A172 (cell line): ENCODE data around the gene SYT1. TPM values are rescaled to one million over a fixed set of nuclear protein-coding genes. Genes with fewer than 3 reads are reported as not detected.

ENCODE experiments used
- DNase-seq: peaks from one replicate; pipeline ENCODE4 v3.0.0-alpha.2; 2015; ENCODE audit warnings: low spot score
- total RNA-seq: library from RNA; depleted of rRNA; stranded (reverse); fragments of >200 nt; shearing (Covaris generic); gene quantifications from 2 replicates; pipeline ENCODE4 v1.2.3, GENCODE V29; 2014

SYT1 gene
- total RNA-seq, 1 experiment from 2014 or later: 7.5 TPM

DNA sequence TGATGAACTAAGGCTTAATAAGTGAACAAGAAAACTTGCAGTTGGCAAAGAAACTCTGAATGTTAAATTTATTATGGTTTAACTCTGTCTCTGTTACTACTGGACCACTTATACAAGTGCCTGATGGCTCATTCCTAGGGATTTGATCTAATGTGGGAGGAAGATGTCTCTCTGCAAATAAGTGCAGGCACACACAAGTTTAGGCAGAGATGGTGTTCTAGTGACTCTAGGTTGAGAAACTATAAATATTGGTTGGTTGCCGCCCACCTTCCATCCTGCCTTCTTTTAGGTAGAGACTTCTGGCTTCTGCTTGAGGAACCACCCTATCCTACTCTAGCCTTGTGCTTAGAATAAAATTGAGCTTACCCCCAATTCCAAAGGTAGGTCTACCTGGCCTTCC, 570.0 kb downstream of the SYT1 start:
- DNase-seq: no peak

DNA sequence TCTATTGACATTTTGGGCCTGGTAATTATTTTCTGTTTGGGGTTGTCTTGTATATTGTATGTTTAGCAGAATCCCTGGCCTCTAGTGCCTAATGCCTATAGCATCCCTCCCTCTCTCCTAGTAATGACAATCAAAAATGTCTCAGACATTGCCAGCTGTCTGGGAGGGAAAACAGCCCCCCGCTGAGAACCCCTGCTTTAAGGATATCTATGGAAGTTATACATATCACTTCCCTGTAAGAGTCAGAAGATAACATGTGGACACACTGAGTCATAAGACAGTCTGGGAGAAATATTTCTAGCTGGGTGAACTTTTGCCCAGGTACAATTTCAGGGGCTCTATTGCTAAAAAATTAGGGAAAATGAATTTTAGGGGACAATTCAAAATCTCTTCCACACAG, 571.2 kb downstream of the SYT1 start:
- DNase-seq: no peak

DNA sequence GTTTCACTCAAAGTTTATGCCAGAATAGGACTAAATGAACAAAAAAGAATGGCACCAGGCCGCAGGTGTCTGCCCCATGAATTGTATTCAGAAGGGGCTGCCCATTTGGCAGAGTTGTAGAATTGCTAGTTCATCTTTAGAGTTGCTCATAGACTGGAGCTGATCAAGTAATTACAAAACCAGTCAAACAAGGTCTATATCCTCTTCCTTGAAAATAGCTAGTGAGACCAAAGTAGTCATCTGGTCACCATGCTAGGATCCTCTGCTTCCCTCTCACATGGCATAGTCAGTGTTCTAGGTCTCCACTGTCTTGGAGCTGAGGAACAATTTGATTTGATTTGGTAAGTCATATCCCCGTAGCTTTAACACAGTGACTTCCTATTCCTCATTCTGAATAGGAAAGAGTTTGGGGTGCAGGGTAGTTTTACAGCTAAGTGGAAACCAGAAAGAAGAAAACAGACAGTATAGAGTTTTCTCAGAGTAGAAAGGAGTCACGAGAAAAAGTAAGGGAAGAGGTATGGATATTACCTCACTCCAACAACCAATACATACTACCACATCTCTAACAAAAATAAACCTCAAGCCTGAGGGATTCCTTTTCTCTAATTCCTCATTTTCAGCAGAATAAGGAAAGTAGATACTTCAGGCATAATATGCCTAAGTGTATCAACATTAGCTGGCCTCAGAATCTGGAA, 574.1 kb downstream of the SYT1 start:
- DNase-seq: no peak

DNA sequence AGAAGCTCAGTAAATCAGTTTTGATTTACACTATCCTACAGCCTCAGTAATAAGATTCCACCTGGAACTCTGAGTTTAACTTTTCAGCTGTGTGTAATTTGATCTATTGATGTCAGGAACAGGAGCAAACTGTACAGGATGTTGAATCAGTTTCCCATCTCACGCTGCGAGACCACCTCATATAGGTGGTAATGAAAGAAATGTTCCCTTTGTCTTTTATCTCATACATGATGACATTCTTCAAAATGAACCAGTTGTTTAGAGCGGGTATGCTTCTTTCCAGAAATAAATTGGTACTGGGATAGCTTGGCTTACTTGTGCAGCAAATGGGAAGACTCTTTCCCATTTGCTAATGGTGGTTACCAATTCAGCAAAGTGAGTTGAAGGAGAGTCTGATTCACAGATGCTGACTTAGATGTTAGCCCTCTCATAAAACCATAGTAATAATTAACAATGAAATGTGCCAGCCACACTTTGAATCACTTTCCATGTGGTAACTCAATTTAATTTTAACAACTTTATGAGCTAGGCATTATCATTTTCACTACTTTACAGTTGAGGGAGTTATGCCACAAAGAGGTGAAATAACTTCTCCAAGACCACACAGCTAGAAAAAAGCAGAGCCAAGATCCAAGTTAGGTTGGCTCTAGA, 574.7 kb downstream of the SYT1 start:
- no peak for DNase-seq

DNA sequence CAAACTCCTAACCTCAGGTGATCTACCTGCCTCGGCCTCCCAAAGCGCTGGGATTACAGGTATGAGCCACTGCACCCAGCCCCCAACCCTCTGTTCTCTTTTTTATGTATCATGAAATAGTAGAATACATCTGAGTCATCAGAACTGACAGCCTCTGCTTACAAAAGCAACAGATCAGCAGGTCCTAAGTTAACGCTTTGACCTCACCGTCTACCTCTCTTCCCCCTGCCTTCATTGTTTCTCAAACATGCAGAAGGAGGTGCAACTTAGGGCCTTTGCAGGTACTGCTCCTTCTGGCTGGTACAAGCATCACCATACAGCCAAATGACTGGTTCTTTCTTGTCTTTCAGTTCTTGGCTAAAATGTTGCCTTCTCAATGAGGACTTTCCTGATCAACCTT, 577.0 kb downstream of the SYT1 start:
- DNase-seq: no peak

DNA sequence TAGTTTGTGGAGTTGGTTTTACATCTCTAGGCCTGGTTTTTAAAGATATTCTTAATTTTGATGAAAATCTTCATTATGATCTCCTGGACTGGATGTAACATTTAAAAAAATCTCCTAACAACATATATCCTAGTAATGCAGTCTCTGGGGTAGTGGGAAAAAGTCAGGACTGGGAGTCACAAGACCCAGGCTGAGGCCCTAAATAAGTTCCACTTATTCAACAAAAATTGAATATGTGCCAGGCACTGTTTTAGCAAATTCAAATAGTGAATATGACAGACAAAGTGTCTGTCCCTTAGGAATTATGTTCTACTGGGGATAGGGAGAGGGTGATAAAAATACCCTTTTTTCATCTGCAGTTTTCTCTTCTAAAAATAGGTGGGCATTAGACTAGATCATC, 577.8 kb downstream of the SYT1 start:
- DNase-seq: no peak

DNA sequence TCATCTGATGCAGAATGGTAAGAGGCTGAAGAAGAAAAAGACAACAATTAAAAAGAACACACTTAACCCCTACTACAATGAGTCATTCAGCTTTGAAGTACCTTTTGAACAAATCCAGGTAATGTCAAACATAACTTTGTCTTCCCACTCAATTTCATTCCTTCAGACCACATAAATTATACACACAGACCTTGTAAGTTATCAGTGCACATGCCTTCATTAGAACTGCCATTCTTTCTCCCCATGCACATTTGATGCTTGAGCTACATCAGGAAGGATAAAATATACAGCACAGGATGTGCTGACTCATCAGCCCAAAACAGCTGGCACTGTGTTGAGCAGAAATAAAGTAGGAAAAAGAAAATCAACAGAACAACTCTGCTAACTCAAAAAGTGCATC, 579.5 kb downstream of the SYT1 start:
- peak; percentile 41 for DNase-seq

DNA sequence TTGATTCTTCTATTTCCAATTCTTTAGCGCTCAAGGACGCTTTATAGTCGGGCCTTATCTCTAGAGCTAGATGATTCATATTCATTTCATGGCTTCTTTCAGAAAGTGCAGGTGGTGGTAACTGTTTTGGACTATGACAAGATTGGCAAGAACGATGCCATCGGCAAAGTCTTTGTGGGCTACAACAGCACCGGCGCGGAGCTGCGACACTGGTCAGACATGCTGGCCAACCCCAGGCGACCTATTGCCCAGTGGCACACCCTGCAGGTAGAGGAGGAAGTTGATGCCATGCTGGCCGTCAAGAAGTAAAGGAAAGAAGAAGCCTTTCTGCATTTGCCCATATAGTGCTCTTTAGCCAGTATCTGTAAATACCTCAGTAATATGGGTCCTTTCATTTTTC, 584.2 kb downstream of the SYT1 start:
- DNase-seq: no peak

DNA sequence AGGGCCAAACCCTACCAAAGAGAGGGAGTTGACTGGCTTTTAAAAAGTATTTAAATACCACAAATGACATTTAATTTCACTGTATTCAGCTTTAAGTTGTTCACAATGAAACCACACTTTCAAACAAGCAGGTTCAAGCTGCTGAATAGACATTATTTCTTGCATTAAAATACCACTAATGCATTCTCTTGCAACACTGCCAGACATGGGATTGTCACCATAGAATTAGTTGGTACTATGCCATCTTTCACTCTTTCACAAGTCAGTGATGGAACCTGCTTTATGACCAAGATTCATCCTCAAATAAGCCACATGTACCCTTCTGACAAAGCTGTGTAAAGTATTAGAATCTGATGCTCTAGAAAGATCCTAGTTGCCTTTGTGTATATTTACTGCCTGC, 586.8 kb downstream of the SYT1 start:
- no peak for DNase-seq

DNA sequence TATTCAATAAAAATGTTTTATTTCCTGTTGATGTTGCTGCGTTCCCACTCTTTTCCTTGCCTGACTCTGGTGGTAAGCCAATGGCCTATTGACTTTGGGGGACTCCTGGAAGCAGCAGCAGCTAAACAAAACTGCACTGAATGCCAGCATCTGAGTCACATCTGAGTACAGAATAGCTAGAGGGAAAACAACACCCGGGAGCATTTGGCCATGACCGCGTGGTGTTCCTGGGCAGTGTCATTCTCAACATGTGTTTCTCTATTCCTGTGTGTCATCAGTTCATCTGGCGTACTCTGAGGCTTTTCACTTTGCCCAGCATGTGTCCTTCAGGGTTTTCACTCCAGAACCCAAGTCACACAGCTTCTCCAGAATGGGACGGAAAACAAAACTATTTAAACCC, 587.4 kb downstream of the SYT1 start:
- peak; percentile 92 for DNase-seq

DNA sequence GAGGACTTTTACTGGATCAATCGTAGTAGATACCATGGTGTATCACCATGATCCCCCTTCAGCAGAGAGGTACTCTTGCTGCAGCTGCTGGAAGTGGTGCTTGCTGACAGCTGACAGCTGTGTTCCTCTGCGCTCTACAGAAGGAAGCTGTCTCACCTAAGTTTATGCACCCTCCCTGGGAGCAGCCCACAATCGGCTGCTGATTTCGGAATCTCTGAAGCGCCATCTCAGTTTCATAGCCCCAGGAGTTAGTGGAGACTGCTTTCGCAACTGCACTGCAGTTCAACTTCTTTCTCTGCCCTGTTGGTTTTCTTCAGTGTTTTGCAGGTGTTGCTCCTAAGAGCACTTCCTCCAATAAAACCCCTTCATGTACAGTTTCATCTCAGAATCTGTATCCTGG, 588.3 kb downstream of the SYT1 start:
- DNase-seq: no peak

DNA sequence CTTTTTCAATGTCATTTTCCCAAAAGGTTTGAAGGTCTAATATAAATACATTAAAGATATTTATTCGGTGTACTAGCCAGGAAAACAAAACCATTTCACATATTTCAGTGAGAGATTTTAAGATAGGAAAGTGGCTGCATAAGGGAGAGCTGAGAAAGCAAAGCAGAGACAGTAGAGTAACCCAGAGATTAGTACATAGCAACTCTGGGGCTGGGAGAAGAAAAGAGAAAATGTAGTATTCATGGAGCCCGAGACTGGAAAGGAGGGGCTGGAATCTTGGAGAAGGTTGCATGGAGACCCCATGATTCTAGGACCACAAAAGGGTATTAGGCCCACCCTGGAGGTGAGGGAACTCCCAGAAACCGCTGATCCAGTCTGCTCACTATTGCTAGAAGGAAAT, 589.2 kb downstream of the SYT1 start:
- no peak for DNase-seq

DNA sequence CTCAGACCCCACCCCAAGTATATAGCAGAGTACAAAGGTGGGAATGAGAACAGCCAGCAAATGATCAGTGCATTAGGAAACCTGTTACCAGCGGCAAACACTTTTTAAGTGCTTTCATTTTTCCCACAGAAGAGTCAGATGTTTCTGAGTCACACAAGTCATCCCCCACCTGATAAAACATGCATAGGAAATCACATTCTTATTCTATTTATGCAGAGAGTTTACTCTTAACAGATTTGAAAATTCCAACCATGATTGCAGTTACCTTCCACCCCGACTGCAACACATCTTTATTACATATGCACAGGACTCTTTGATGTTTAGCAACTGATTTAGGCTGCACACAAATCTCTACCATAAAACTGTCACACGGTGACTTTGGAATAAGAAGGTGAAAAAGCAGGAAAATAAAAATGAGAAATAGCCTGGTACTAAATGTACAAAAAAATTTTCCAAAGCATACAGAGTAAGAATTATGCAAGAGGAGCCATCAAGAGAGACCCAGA, 589.8 kb downstream of the SYT1 start:
- DNase-seq: peak; percentile 60

DNA sequence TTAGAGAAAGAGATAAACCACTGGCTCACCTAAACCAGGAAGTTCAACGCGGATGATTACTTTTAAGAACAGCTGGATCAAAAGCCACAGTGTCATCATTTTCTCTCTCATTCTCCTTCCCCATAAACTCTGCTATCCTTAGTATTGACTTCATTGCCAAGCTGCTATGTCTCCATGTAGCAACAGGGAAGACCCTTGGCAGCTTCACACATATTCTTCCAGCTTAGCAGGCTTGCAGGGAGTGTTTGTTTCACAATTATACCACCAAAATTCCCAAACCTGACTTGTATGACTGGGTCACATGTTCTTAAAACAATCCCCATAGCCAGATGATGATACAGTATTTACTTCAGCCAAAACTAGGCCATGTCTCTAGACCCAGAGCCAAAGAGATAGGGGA, 590.7 kb downstream of the SYT1 start:
- DNase-seq: no peak

DNA sequence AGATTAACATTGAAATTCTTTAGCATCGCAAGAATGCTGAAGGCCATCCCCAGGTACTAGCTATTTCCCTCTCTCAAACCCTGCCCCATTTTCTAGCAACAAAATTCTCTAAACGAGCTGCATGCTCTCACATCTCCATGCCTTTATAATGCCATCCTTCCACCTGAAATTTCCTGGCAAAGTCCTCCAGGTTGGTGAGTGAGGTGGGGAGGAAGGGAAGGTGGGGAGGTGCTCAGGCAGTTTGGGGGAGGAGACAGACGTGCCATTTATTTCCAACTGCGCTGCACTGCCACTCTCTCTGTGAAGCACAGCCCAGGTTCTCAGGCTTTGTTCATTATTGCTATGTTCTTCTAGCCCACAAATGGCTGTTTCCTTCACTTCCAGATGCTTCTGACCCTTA, 617.7 kb downstream of the SYT1 start:
- no peak for DNase-seq

DNA sequence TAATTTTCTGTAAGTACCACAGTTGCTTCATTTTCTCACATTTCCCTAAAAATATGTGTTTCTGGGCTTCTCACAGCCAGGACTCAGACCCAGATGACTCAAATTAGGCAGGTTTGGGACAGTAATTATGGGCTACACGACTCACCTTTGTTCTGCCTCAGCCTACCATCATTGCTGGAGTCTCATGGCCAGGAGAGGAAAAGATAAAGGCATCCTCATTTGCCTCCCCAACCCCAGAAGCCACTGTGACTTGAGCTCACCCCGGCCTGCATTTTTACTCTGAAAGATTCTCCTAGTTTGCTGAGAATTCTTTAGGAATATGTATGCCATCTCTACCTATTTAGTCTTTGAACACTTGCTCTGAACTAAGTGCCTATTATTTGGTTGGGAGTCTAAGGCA, 618.3 kb downstream of the SYT1 start:
- no peak for DNase-seq

DNA sequence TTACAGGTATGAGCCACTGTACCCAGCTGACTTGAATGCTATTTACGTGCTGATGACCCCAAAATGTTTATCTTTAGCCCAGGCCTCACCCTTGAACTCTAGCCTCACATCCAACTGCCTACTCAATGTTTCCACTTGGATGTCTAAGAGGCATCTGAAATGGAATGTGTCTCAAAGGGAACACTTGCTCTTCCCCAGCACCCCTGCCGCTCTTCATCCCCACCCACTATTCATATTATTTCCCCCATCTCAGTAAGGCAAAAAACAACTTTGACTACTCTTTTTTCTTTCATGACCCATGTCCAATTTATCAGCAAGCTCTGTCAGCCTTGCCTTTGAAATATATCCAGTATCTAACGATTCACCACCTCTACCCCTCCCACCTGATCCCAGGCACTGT, 621.6 kb downstream of the SYT1 start:
- no peak for DNase-seq

DNA sequence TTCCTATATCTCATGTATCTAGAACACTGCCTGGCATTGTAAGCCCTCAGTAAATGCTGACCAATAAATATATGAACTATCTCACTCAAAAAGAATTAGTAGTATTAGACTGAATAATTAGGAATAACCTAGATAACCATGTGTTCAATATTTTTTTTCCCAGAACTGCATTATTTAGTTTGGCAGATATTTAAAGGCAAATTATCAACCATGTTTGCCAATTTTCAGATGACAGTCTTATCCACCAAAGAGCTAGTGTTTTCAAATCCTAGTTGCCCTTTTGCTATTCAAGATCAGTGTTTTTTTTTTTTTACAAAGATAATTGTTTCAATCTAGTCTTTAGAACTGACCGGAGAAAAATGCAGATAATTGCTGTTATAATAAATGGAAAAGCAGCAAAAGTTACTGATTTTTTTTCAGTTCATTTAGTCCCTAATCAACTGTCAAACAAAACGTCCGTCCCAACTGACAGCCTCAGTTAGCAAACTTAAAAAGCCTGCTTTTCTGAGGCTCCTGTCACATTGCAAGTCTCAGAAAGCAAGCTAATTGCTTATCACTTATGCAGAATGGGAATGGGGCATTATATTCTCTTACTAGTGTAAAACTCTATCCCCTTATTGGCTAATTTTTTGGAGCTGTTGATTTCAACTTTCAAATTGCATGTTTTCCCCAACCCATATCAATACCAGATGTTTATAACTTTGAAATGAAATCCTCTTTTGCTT, 623.0 kb downstream of the SYT1 start:
- no peak for DNase-seq
